ENCODE measurements around the gene FHOD3.

FHOD3 gene

GRCh38 chr18:36296650-36297416 is 680 bp upstream of the FHOD3 start:
- DNase-seq: peak in 1 of 2 experiments; percentile 3

- DNase-seq: no peak
Measured at GRCh38 chr18:36298126-36298741, 721 bp downstream of the FHOD3 start.

GRCh38 chr18:36299015-36299414 is 1.5 kb downstream of the FHOD3 start:
- no peak for DNase-seq

GRCh38 chr18:36300211-36300610 is 2.7 kb downstream of the FHOD3 start:
- DNase-seq: no peak

GRCh38 chr18:36301884-36302283 is 4.4 kb downstream of the FHOD3 start:
- DNase-seq: no peak

- no peak for DNase-seq
Measured at GRCh38 chr18:36302676-36303075, 5.2 kb downstream of the FHOD3 start.

- no peak for DNase-seq
Measured at GRCh38 chr18:36303211-36303844, 5.8 kb downstream of the FHOD3 start.

- DNase-seq: no peak
Measured at GRCh38 chr18:36304723-36305122, 7.2 kb downstream of the FHOD3 start.

GRCh38 chr18:36305375-36305774 is 7.9 kb downstream of the FHOD3 start:
- DNase-seq: no peak

- no peak for DNase-seq
Measured at GRCh38 chr18:36307513-36307912, 10.0 kb downstream of the FHOD3 start.

GRCh38 chr18:36308711-36309435 is 11.4 kb downstream of the FHOD3 start:
- no peak for DNase-seq

GRCh38 chr18:36309436-36310391 is 12.2 kb downstream of the FHOD3 start:
- no peak for DNase-seq

GRCh38 chr18:36311026-36311570 is 13.6 kb downstream of the FHOD3 start:
- DNase-seq: no peak

GRCh38 chr18:36312806-36313395 is 15.4 kb downstream of the FHOD3 start:
- no peak for DNase-seq

GRCh38 chr18:36314098-36314497 is 16.6 kb downstream of the FHOD3 start:
- no peak for DNase-seq

GRCh38 chr18:36314754-36315153 is 17.2 kb downstream of the FHOD3 start:
- no peak for DNase-seq

- DNase-seq: no peak
Measured at GRCh38 chr18:36315736-36316135, 18.2 kb downstream of the FHOD3 start.

GRCh38 chr18:36316246-36316645 is 18.7 kb downstream of the FHOD3 start:
- no peak for DNase-seq

- DNase-seq: no peak
Measured at GRCh38 chr18:36321658-36322407, 24.3 kb downstream of the FHOD3 start.

GRCh38 chr18:36322408-36322728 is 24.9 kb downstream of the FHOD3 start:
- no peak for DNase-seq

- no peak for DNase-seq
Measured at GRCh38 chr18:36322734-36323133, 25.2 kb downstream of the FHOD3 start.

Data from stimulated activated CD4-positive, alpha-beta T cell treated with anti-CD3 and anti-CD28 coated beads, Interleukin-4, amount 100 ng/mL, for 4 hours (primary cell).